HL-60/S4 treated with phorbol 12-myristate 13-acetate at 8.2 ng/mL for 4 days and 3 days (cell line): ENCODE results near the gene NBAS.

Experiments
- in situ Hi-C: fragments of 300-500 bp; cut with MboI; formaldehyde crosslinking; loops from 2 replicates; pipeline ENCODE4 v1.15.0; 2022; ENCODE audit warnings: low sequenced_read_pairs

The NBAS gene

GRCh38 chr2:15372019-15372418 lies 189.1 kb downstream of the NBAS start:
- in situ Hi-C loops, result no loop called here

- in situ Hi-C loops, result no loop called here
Measured at GRCh38 chr2:15369129-15369528, 192.0 kb downstream of the NBAS start.

DNA sequence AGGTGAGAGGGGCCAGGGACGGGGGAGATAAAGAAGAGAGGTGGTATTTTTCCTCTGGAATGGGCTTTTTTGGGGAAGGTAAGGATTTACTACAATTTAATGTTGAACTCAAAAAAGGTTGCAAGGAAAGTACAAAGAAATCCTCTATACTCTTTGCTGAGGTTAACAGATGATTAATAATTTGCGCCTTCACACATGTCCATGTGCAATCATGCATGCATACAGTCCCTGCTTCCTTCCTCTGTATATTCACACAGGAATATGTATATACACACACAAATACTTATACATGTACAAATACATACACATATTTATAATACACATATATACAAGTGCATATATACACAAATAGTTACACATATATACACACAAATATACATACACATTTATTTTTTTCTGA lies 193.4 kb downstream of the NBAS start:
- in situ Hi-C loops, result no loop called here

GRCh38 chr2:15367205-15367604 lies 193.9 kb downstream of the NBAS start:
- in situ Hi-C loops, result no loop called here

- in situ Hi-C loops, result no loop called here
Measured at GRCh38 chr2:15365411-15365810, 195.7 kb downstream of the NBAS start.

DNA sequence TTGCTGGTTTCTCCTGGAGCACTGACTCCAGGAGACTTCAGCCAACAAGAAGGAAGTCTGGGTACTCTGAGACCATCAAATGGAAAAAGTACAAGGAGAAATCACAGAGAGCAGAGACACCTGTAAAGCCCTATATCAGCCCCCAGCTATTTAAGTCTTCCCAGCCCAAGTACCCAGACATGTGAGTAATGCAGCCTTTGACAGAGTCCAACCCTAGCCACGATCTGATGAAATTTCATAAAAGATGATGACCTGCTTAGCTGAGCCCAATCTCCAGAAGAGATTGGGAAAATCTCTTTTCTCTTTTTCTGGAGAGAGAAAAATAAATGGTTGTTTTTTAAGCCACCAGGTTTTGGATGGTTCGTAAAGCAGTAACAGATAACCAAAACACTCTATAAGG lies 196.6 kb downstream of the NBAS start:
- in situ Hi-C loops, result no loop called here

- in situ Hi-C loops, result no loop called here
Measured at GRCh38 chr2:15363734-15364133, 197.4 kb downstream of the NBAS start.

GRCh38 chr2:15363142-15363541 lies 198.0 kb downstream of the NBAS start:
- in situ Hi-C loops, result no loop called here

GRCh38 chr2:15359716-15360531 lies 201.2 kb downstream of the NBAS start:
- in situ Hi-C loops, result no loop called here

DNA sequence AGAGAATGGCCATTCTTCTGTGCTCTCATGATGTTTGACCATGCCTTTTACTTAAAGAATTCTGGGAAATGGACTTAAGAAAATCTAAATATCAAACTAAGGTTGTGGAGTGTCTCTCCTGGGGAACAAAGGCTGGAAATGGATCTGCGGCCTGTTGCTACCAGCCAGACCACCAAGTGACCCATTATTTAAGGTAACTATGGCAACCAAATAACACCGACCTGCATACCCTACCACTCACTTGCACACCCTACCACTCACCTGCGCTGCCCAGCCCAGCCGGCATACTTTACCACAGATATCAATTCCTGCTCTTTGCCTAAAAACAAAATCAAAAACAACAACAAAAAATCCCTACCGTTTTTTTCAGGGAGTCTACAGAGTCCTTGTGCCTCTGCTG lies 203.2 kb downstream of the NBAS start:
- in situ Hi-C loops, result no loop called here

DNA sequence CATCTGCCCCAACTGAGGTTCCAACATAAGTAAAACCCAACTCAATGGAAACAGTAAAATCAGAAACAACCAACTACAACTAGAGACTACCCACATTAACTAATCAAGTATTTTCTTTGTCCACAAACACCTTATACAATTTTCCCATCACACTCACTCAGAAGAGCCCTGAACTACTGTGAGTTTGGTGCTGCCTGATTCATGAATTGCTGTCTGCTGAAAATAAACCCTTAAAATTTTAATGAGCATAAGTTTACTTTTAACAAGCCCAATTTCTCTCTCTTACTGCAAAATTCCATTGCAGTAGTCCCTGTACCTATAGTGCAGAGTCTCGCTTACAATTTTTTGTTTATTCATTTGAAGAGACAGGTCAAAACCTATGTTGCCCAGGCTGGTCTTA lies 203.9 kb downstream of the NBAS start:
- in situ Hi-C loops, result no loop called here

DNA sequence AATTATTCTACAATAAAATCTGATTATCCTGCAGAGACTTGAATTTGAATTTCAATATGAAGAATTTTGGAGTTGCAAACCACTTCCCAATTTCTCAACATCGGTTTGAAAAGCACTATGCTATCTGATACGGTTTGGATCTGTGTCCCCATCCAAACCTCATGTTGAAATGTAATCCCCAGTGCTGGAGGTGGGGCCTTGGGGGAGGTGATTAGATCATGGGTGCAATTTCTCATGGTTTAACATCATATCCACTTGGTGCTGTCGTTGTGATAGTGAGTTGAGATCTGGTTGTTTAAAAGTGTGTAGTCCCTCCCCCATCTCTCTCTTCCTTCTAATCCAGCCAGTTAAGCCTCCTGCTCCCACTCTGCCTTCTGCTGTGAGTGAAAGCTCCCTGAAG lies 205.7 kb downstream of the NBAS start:
- in situ Hi-C loops, result no loop called here

DNA sequence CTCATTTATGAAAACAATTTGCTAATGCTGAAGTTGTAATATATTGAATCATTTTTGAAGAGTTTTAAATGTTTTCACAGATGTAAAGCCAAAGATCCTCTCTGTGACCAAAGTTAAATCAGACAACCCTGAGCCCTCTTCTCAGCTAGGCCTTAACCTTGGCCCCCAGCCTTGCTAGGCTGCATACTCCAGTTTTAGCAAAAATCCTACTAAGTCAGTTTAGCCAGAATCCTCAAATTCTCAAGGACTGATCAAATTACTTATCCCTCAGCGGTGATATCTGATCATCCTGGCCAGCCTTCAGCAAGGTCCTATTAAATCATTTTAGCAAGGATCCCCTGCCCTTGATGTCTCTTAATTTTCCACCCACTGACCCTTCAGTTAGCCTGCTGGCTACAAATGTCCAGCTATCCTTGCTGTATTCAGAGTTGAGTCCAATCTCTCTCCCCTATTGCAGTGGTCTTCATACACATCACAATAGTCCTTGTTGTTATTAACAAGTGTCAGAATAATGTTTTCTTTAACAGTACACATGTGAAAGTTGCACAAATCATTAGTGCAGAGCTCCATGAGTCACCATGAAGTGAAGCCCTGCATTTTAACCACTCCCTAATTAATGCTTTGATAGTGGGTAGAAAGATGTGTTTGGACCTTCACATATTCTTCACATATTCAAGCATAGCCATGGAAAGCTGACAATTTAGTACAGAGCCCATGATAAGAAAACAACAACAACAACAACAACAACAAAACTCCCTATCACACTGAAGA lies 206.4 kb downstream of the NBAS start:
- in situ Hi-C loops, result no loop called here

- in situ Hi-C loops, result no loop called here
Measured at GRCh38 chr2:15352363-15352762, 208.8 kb downstream of the NBAS start.

- in situ Hi-C loops, result no loop called here
Measured at GRCh38 chr2:15348636-15349035, 212.5 kb downstream of the NBAS start.

DNA sequence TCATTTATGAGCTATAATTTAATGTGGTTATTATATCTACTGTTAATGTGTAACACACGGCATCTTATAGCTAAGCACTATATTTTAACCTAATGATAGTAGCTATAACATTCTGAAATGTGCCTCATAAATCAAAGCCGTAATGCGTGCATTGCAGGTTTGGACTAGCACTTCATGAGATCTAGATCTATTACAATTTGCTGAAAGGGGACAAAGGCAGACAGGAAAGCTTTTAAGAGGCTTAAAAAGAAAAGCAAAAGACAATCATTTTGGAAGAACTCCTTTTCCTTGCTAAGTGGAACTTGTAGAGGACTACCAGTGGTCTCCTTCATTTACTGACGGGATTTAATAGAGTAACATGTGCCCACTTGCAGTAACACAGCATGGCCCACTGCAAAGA lies 213.1 kb downstream of the NBAS start:
- in situ Hi-C loops, result no loop called here

GRCh38 chr2:15346624-15347023 lies 214.5 kb downstream of the NBAS start:
- in situ Hi-C loops, result no loop called here

DNA sequence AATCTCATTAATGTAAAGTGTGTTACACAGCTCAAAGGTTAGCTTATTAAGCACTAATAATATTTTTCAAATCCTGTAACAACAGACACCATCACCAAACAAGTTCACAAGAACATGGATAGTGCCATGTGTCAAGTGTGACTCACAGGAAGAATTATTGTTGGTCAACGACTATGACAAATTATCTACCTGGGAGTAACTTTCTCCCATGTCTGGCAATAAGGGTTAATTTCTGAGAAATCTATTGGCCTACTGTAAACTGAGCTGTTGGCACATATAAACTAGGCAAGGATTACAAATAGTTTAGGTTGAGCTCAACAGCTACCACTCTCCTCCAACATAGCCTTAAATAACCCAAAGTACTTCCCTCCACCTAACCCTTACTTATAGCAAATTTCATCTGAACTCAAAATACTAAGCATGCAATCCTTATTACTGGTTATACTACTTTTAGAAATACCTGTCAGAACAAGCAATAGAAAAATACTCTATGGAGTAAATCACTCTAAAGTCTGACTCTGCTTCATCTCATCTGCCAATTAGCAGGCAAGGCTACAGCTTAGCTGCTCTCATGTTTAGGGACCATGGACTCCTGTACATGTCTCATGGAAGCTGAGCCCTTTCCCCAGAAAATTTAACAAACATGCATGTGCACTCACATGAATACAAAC lies 223.0 kb downstream of the NBAS start:
- in situ Hi-C loops, result no loop called here

GRCh38 chr2:15334644-15335326 lies 226.3 kb downstream of the NBAS start:
- in situ Hi-C loops, result no loop called here

GRCh38 chr2:15331787-15332186 lies 229.3 kb downstream of the NBAS start:
- in situ Hi-C loops, result no loop called here

DNA sequence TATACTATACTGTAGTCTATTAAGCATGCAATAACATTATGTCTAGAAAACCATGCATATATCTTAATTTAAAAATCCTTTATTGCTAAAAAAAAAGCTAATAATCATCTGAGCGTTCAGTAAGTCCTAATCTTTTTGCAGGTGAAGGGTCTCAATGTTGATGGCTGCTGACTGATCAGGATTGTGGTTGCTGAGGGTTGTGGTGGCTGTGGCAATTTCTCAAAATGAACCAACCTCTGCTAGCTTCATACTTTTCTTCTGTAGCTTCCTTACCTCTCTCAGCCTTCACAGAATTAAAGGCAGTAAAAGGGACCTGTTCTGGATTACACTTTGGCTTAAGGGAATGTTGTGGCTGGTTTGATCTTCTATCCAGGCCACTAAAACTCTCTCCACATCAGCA lies 235.8 kb downstream of the NBAS start:
- in situ Hi-C loops, result no loop called here
